Measurements from ENCODE around the gene DTD2. TPM values are rescaled to one million over a fixed set of nuclear protein-coding genes. Genes with fewer than 3 reads are reported as not detected.

Gene DTD2
- total and polyA plus RNA-seq, 2 of the 8 experiments (the other 6 are each of a cell fraction or from before 2014, with no cell fraction given), result 12.0 to 19.5 TPM

- TF ChIP-seq KDM1A (IDR thresholded peaks at IDR 0.05; ENCODE audit: borderline replicate concordance, low read length) (no peak), JUN (IDR thresholded peaks at IDR 0.05; ENCODE audit: low read depth, low read length) (no peak), SRF (IDR thresholded peaks at IDR 0.05; ENCODE audit: low read depth, low read length) (no peak), BCL11A (IDR thresholded peaks at IDR 0.05; ENCODE audit: low read depth in 2 of 2, low read length in 2 of 2) (no peak), GTF2F1 (IDR thresholded peaks at IDR 0.05; ENCODE audit: borderline replicate concordance, low read depth, low read length) (no peak), POLR2AphosphoS5 (IDR thresholded peaks at IDR 0.05; ENCODE audit: low read depth, low read length) (no peak)
Measured at GRCh38 chr14:31442284-31442683, 15.0 kb downstream of the DTD2 start (continued).
